Muscle layer of colon (tissue), 2 donors: ENCODE results near the gene ASAH2.

Source experiments
- H3K27ac ChIP-seq: one replicate; pipeline ENCODE4 v1.7.0; 2013; ENCODE audit warnings: low read depth, mild to moderate bottlenecking, low read length, moderate library complexity
- H3K27me3 ChIP-seq, 2 donors: one replicate each; pipeline ENCODE4 v1.7.0; 2013; ENCODE audit warnings: low read length in 2 of 2, mild to moderate bottlenecking in 2 of 2; ENCODE audit not compliant: insufficient read depth in 2 of 2, control insufficient read depth in 1 of 2
- H3K36me3 ChIP-seq: one replicate; pipeline ENCODE4 v1.7.0; 2013; ENCODE audit warnings: mild to moderate bottlenecking, low read length; ENCODE audit not compliant: insufficient read depth
- H3K4me1 ChIP-seq: one replicate; pipeline ENCODE4 v1.7.0; 2013; ENCODE audit warnings: mild to moderate bottlenecking, low read length; ENCODE audit not compliant: insufficient read depth
- H3K4me3 ChIP-seq, 2 donors: one replicate each; pipeline ENCODE4 v1.7.0; 2013; ENCODE audit warnings: low read length in 2 of 2, low read depth in 1 of 2, mild to moderate bottlenecking in 1 of 2, moderate library complexity in 1 of 2
- H3K9ac ChIP-seq: one replicate; pipeline ENCODE4 v1.7.0; 2013; ENCODE audit warnings: low read length
- H3K9me3 ChIP-seq: one replicate; pipeline ENCODE4 v1.7.0; 2013; ENCODE audit warnings: mild to moderate bottlenecking, low read length
- donor health status: abdominal sarcoma.
- donor health status: Adenocarcinoma of cecum.

Gene ASAH2

GRCh38 chr10:50251394-50251793 lies at the start of gene ASAH2:
ASAH2 (minus strand) TSS chr10:50251516; CDS start chr10:50248610, 2,906 bp downstream.
- no peak within 1 kb of the TSS for H3K4me3 ChIP-seq
- no peak within 1 kb of the TSS for H3K27ac ChIP-seq
- H3K9ac ChIP-seq = no peak within 1 kb of the TSS

GRCh38 chr10:50299948-50300669 lies 48.8 kb upstream of the ASAH2 start:
- no peaks in the 10 kb centered on the region for H3K4me1 ChIP-seq
- no peak overlapping the region for H3K4me3 ChIP-seq
- no peak overlapping the region for H3K27ac ChIP-seq
- H3K9me3 ChIP-seq = no peaks in the 10 kb centered on the region
- H3K36me3 ChIP-seq = no peaks in the 10 kb centered on the region
- no peaks in the 10 kb centered on the region for H3K27me3 ChIP-seq
- H3K9ac ChIP-seq = no peak overlapping the region

More at GRCh38 chr10:50251394-50251793, at the start of gene ASAH2:
- Histone ChIP-seq H3K36me3 (no peaks in the 10 kb centered on the region), H3K27me3 (no peaks in the 10 kb centered on the region), H3K4me1 (no peaks in the 10 kb centered on the region), H3K9me3 (no peaks in the 10 kb centered on the region)

- Histone ChIP-seq H3K4me1 (no peaks in the 10 kb centered on the region), H3K27me3 (no peaks in the 10 kb centered on the region), H3K27ac (no peak overlapping the region), H3K9me3 (no peaks in the 10 kb centered on the region), H3K9ac (no peak overlapping the region), H3K36me3 (no peaks in the 10 kb centered on the region), H3K4me3 (no peak overlapping the region)
These were observed 44.1 kb upstream of the ASAH2 start for GRCh38 chr10:50295367-50295766.

- Histone ChIP-seq H3K9me3 (no peaks in the 10 kb centered on the region), H3K27ac (no peak overlapping the region), H3K27me3 (no peaks in the 10 kb centered on the region), H3K4me1 (no peaks in the 10 kb centered on the region), H3K4me3 (no peak overlapping the region), H3K9ac (no peak overlapping the region), H3K36me3 (no peaks in the 10 kb centered on the region)
These were observed 43.3 kb upstream of the ASAH2 start for GRCh38 chr10:50294582-50294981.

- no peak overlapping the region for H3K27ac ChIP-seq
- H3K4me1 ChIP-seq = no peaks in the 10 kb centered on the region
- no peak overlapping the region for H3K4me3 ChIP-seq
- no peaks in the 10 kb centered on the region for H3K27me3 ChIP-seq
- H3K9ac ChIP-seq = no peak overlapping the region
- H3K9me3 ChIP-seq = no peaks in the 10 kb centered on the region
- H3K36me3 ChIP-seq = no peaks in the 10 kb centered on the region
These were observed 42.4 kb upstream of the ASAH2 start for GRCh38 chr10:50293513-50294313.

- H3K4me1 ChIP-seq = no peaks in the 10 kb centered on the region
- H3K36me3 ChIP-seq = no peaks in the 10 kb centered on the region
- no peak overlapping the region for H3K27ac ChIP-seq
- H3K4me3 ChIP-seq = no peak overlapping the region
- H3K27me3 ChIP-seq = no peaks in the 10 kb centered on the region
- H3K9me3 ChIP-seq = no peaks in the 10 kb centered on the region
- H3K9ac ChIP-seq = no peak overlapping the region
These were observed 40.0 kb upstream of the ASAH2 start for GRCh38 chr10:50291261-50291850.

- Histone ChIP-seq H3K9me3 (no peaks in the 10 kb centered on the region), H3K27me3 (no peaks in the 10 kb centered on the region), H3K9ac (no peak overlapping the region), H3K4me3 (no peak overlapping the region), H3K27ac (no peak overlapping the region), H3K36me3 (no peaks in the 10 kb centered on the region), H3K4me1 (no peaks in the 10 kb centered on the region)
These were observed 37.9 kb upstream of the ASAH2 start for GRCh38 chr10:50289196-50289595.

GRCh38 chr10:50286996-50287803 lies 35.9 kb upstream of the ASAH2 start:
- no peak overlapping the region for H3K9ac ChIP-seq
- no peaks in the 10 kb centered on the region for H3K36me3 ChIP-seq
- no peak overlapping the region for H3K4me3 ChIP-seq
- H3K27me3 ChIP-seq = no peaks in the 10 kb centered on the region
- H3K9me3 ChIP-seq = no peaks in the 10 kb centered on the region
- no peak overlapping the region for H3K27ac ChIP-seq
- H3K4me1 ChIP-seq = no peaks in the 10 kb centered on the region

GRCh38 chr10:50286517-50286916 lies 35.2 kb upstream of the ASAH2 start:
- Histone ChIP-seq H3K9me3 (no peaks in the 10 kb centered on the region), H3K4me1 (no peaks in the 10 kb centered on the region), H3K36me3 (no peaks in the 10 kb centered on the region), H3K4me3 (no peak overlapping the region), H3K27me3 (no peaks in the 10 kb centered on the region), H3K27ac (no peak overlapping the region), H3K9ac (no peak overlapping the region)

GRCh38 chr10:50281967-50282522 lies 30.7 kb upstream of the ASAH2 start:
- Histone ChIP-seq H3K27me3 (no peaks in the 10 kb centered on the region), H3K4me3 (no peak overlapping the region), H3K9me3 (no peaks in the 10 kb centered on the region), H3K27ac (no peak overlapping the region), H3K36me3 (no peaks in the 10 kb centered on the region), H3K9ac (no peak overlapping the region), H3K4me1 (no peaks in the 10 kb centered on the region)
